DMS53 treated with DMSO at 0.1 percent for 48 hours (cell line): ENCODE data around the gene PHF11.
"Not testable (repeated sequence)": the region's sequence is repeated elsewhere in the genome, so short reads cannot be mapped to it uniquely, and the experiment has no call there.

ENCODE experiments used
- DNase-seq: peaks from one replicate; lab custom pipeline; 2025; ENCODE audit not compliant: unreplicated experiment; lab: John Stamatoyannopoulos, UW

PHF11 gene

DNA sequence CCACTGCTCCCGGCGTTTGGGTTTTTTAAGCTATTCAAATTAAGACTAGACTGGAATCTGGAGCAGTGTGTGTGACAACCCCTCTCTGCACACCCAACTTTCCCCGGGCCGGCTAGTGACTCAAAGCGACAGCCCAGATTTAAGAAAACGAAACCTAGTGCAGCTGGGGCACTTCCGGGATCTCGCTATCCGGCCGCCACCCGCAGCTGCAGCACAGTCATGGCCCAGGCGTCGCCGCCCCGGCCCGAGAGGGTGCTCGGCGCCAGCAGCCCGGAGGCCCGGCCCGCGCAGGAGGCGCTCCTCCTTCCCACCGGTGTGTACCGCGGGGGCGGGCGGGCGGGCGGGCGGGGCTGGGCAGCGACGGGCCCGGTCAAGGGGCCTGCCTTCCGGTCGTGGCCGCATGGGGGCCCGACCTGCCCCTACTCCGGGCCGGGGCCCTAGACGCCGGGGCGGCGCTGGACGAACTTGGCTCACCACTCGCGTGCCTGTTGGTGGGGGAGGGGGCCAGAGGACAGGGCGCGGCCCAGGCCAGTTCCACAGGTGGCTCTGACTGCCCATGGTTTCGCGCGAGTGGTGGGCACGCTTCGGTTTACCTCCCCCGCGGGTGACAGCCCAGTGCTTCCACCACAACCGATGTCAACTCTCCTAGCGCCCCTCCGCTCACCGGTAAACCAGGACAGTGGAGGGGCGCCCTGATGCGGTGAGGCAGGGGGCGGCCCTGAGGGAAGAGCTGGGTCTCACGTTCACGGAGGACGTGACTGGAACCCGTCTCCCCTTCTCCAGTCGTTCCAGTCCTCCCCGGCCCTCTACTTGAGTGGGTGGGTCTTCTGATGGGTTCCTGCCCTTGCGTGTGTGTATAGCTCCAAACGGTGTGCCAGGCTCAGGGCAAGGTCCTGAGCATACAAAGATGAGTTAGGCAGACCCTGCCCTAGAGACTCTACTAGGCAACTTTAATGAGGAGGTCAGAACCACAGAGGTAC, at the start of gene PHF11:
PHF11 (plus strand) TSS at position 171 of the 980 bp plus-strand sequence; CDS start at position 220, 49 bp downstream.
- DNase-seq, result peak; percentile 60

DNA sequence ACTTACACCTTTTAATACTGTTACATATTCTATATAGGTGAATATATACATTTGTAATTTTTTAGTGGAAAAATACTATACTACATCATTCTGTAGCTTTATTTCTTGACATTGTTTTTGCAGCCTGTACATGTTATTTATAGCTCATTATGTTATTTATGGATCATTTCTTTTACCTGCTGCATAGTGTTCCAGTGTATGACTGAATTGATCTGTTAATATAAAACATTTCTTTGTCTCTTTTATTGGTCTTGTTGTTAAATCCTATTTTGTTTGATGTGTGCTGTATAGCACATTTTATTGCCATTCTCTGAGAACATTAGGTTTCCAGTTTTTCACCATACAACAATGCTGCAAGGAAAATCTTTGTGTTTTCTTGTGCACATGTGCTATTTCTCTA, 49.3 kb upstream of the PHF11 start:
- no peak for DNase-seq

- no peak for DNase-seq
These were observed 47.0 kb upstream of the PHF11 start for GRCh38 chr13:49448753-49449152.

DNA sequence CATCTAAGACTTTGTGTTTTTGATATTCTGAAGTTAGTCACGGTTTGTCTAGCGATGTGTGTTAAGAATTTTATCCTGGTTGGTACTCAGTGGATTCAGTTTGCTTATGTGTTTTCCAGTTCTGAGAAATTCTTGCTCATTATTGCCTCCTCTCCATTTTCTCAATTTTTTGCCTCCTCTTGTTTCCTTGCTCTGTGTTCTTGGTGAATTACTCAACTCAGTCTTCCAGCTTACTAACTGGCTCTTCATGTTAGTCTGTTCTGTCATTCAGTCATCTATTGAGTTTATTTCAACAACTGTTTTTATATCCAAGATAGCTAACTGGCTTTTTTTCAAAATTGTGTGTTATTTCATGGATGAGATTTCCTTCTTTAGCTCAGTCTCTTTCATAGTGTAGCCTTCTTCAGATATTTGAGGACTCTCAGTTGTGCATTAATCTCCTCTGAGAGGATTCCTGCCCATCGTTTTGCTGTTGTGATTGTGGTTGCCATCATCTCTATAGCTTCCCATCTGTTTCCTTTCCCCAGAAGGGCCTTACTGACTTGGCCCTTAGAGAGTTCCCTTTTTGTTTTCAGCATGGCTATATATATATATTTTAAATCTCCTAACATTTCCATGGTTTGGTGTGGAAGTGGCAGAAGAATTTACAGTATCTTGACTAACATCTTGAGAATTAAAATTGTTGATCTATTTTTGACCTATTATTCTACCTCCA, 45.5 kb upstream of the PHF11 start:
- DNase-seq, result no peak

GRCh38 chr13:49452725-49453457, 42.9 kb upstream of the PHF11 start:
- no peak for DNase-seq

- DNase-seq, result no peak
These were observed 42.3 kb upstream of the PHF11 start for GRCh38 chr13:49453465-49453864.

GRCh38 chr13:49454388-49455006, 41.3 kb upstream of the PHF11 start:
- DNase-seq, result no peak

DNA sequence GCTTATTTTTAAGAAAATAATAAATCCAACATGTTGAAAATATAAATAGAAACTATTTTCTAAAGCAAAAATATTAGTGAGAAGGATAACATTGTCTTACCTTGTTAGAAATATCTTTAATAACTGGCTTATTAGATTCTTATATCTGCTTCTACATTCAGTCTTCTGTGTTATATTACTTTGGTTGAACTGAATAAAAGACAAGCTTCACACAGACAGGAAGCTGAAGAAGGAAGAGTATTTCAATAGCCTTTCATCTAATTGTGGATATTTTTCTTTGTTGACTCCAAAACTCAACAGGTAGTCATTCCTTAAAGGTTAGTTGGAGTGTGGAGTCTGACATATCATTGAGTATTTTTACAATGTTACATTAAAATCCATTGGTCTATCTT, 40.8 kb upstream of the PHF11 start:
- no peak for DNase-seq

DNA sequence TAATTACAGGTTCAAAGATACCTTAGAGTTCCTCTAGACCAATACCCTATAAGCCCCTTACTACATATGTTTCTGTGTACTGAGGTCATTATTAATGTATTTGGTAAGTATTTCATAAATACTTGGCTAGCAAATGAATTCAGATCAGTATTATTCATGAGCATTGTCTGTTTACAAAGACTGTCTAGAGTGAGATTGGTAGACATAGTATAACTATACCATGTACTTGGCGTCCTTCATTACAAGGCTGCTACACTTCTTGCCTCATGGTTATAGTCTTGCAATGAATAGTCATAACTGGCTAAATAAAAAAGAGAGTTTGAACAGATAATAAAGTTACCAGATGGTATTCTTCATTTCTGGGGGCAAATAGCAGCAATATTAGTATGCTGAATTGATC, 39.6 kb upstream of the PHF11 start:
- no peak for DNase-seq

DNA sequence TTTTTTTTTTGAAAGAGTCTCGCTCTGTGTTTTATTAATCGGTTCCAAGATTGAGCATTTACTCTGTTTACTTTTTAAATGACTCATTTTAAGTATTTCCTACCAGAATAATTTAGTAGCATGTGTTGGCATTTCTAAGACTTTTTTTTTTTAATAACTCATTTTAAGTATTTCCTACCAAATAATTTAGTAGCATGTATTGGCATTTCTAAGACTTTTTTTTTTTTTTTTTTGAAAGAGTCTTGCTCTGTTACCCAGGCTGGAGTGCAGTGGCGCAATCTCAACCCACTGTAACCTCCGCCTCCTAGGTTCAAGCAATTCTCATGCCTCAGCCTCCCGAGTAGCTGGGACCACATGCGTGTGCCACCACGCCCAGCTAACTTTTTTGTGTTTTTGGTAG, 38.5 kb upstream of the PHF11 start:
- DNase-seq, result no peak

- DNase-seq, result no peak
These were observed 36.2 kb upstream of the PHF11 start for GRCh38 chr13:49459580-49459979.

- DNase-seq, result no peak
These were observed 31.7 kb upstream of the PHF11 start for GRCh38 chr13:49464085-49464484.

- no peak for DNase-seq
These were observed 31.0 kb upstream of the PHF11 start for GRCh38 chr13:49464621-49465325.

GRCh38 chr13:49466292-49466838, 29.4 kb upstream of the PHF11 start:
- DNase-seq, result peak; percentile 42

DNA sequence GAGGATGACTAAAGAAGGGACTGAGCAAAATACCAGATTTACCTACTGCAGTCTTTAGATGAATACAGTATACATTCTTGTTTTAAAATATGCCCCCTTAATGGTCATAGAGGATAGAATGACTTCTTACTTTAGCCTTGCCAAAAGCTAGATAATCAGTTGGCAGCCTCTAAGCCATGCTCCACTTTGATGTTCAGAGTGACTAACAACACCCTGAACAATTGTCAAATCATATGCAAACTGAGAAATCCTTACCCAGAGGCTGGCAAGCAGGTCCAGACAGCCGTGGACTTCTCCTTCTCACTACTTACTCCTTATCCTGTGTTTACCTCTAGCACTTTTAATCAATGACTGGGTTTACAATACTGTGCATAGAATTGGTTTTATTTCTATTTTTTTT, 23.6 kb upstream of the PHF11 start:
- no peak for DNase-seq

DNA sequence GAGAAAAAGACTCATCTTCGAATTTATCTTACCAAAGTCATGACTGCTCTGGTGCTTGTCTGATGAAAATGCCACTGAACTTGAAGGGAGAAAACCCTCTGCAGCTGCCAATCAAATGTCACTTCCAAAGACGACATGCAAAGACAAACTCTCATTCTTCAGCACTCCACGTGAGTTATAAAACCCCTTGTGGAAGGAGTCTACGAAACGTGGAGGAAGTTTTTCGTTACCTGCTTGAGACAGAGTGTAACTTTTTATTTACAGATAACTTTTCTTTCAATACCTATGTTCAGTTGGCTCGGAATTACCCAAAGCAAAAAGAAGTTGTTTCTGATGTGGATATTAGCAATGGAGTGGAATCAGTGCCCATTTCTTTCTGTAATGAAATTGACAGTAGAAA, 19.2 kb upstream of the PHF11 start:
- DNase-seq, result no peak

DNA sequence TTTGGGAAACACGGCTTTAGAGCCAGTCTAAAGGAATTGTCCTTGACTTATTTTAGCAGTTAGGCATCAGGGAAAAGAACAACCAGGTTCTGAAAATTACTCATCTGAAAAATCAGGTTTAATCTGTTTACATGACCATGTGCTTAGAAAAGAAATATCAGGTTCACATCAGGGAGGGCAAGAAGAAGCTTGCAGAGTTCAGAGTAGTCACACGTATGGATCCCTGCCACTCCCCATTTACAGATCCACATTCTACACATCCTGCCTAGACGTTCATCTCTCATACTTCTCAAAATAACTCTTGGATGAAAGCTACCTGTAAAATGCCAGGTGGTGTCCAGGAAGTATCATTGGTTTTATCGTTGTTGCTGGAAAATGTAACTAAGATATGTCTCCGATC, 14.0 kb upstream of the PHF11 start:
- DNase-seq, result no peak

DNA sequence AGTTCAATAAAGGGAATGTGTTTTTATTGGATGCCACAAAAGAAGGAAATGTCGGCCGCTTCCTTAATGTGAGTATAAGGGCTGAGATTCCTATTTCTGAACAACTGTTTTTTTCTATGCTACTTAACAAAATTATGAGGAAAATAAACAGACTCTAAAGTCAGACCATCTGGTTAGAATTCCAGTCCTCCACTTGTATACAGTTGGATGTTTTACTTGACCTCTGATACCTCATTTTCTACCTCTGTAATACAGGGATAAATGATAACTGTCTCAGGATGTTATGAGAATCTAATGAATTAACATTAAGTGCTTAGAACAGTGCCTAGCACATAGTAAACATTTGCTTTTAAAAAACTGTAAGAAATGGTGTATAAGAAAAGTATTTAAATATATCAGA, 7.2 kb upstream of the PHF11 start:
- no peak for DNase-seq

- DNase-seq, result no peak
These were observed 1.1 kb upstream of the PHF11 start for GRCh38 chr13:49494645-49495044.

- not testable (repeated sequence) for DNase-seq
These were observed 1.1 kb downstream of the PHF11 start for GRCh38 chr13:49496837-49497236.
